Esophagus squamous epithelium (tissue), 4 donors: ENCODE measurements around the gene CHPF2.

Source experiments
- CTCF ChIP-seq, 6 experiments: fragments of 450-650 bp in 4 of 6; fragments of 200-600 bp in 2 of 6; sonication (generic) in 2 of 6; IDR thresholded peaks; one replicate each; pipeline ENCODE4 v1.5.1; 2016 to 2019; ENCODE audit warnings: antibody characterized with exemption in 6 of 6, mild to moderate bottlenecking in 4 of 6, moderate library complexity in 4 of 6
- POLR2A ChIP-seq, 4 donors: fragments of 450-650 bp; IDR thresholded peaks; one replicate each; pipeline ENCODE4 v1.6.1; 2017; ENCODE audit warnings: antibody characterized with exemption in 4 of 4, mild to moderate bottlenecking in 4 of 4, moderate library complexity in 3 of 4

GRCh38 chr7:151188252-151188542, 44.1 kb upstream of the CHPF2 start:
- TF ChIP-seq CTCF (IDR thresholded peaks at IDR 0.05) (no peak), POLR2A (IDR thresholded peaks at IDR 0.05) (no peak)
